HG03575 (cell line): ENCODE results near the gene CYP26A1.

Experiments used
- ATAC-seq: cut with Tn5 transposase; IDR thresholded peaks from one replicate; pipeline ENCODE4 v1.9.1; 2021; ENCODE audit not compliant: unreplicated experiment, insufficient number of reproducible peaks, low FRiP score; ENCODE audit errors: extremely low read depth

CYP26A1 gene

GRCh38 chr10:93063977-93064660 lies 9.6 kb upstream of the CYP26A1 start:
- ATAC-seq: no peak

DNA sequence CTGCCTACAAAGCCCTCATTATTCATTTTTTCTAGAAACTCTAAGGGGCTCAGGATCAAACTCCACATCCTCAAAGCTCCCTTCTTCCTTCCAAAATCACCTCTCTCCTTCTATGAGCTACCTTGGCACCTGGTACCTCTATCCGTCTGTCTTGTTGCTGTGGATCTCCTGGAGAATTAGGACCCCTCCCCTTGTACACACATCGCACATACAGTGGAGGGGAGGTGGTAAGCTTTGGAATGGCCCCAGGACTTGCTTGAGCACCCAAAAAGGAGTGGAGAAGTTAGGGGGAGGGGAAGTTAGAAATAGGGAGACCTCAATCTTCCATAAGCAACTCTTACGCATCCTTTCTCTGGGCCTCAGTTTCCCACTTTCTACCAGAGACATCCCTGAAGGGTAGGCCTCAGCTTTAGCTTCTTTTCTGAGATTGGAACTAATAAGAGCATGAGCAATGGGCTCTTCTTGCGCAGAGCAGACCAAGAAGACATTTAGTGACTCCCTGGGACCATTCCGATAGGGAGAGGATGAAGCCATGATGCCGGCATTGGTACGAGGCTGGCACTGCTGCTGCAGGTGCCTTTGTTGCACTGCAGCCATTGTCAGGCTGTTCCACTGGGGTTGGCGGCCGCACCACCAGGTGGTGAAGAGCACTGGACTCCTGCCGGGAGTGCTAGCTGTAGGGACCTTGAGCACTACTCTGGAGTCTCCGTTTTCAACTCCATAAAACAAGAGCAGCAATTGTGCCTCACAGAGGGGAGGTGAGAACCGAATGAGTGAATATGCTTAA lies 8.6 kb upstream of the CYP26A1 start:
- ATAC-seq: no peak

GRCh38 chr10:93065675-93066543 lies 7.8 kb upstream of the CYP26A1 start:
- no peak for ATAC-seq

GRCh38 chr10:93066544-93066913 lies 7.2 kb upstream of the CYP26A1 start:
- ATAC-seq: no peak

DNA sequence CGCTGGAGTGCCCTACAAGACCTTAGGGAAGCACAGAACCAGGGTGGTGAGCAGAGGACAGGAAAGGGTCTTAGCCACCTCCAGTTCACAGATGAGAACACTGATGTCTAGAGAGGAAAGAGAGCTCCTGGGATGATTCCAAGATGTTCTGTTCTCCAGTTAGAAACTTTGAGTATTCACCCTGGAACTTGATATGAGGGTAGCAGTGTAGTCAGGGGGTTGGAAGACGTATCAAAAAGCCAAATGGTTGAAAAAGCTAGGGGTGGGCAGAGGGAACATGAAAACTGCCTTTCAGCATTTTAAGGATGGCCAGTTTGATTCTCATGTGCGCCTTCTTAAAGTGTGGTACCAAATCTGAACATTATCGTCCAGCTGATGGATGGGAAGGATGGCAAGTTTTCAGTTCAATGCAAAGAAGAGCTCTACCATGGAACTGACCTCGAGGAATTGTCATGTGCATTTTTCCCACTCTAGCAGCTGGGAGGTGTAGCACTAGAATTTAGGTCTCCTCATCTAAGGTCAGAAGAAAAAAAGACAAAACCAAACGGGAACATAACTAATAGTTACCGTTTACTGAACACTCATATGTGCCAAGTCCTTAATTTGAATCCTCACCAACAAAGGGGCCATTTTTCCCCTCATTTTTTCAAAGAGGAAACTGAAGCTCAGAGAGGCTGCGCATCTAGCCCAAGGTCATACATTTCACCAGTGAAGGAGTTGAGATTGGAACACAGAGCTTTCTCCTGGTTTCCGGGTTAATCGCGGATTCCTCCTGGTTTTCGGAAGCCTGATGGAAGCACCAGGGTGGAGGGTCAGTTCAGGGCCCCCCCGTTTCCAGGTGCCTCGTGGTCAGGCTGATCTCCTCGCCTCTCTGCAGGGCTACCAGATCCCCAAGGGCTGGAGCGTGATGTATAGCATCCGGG lies 6.0 kb upstream of the CYP26A1 start:
- no peak for ATAC-seq

DNA sequence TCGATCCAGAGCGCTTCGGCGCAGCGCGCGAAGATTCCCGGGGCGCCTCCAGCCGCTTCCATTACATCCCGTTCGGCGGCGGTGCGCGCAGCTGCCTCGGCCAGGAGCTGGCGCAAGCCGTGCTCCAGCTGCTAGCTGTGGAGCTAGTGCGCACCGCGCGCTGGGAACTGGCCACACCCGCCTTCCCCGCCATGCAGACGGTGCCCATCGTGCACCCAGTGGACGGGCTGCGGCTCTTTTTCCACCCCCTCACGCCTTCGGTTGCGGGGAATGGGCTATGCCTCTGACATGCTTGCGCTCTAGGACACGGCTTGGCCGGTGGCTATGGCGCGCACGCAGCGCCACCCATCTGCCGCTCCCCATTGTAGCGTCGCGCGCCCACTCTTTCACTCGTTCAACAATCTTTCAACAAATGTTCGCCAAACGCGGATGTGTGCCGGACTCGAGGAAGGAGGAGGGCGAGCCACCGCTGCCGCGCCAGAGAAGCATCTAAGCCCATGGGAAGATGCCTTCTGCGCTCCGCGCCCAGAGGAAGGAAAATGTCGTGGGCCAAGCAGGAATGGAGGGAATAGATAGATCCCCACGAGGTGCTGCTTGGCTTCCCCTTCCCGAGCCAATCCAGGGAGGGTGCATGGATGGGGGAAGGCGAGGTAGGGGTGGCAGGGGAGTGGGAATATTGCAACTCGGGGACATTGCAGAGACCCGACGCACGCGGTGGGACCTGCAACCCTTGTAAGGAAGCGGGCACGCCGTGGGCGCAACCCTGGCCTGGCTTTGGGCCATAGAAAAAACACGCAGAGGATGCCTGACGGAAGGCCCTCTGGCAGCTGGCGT lies 5.1 kb upstream of the CYP26A1 start:
- ATAC-seq: no peak

DNA sequence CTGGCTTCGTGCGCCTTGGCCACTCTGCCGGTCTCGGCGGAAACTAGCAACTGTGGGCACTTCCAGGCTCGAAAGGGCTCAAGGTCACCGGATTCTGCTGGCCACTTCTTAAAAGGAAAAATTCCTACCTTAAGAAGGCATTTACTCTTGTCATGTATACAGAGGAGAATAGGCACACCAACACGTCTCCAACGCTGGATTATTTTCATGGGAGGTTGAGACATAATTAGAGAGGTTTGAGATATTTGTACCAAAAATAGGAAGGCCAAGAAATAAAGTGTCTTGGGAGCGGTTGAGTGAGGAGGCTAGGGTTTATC lies 4.5 kb upstream of the CYP26A1 start:
- no peak for ATAC-seq

GRCh38 chr10:93070378-93071176 lies 3.1 kb upstream of the CYP26A1 start:
- no peak for ATAC-seq

- ATAC-seq: no peak
Observed at GRCh38 chr10:93071177-93071472, 2.6 kb upstream of the CYP26A1 start.

GRCh38 chr10:93071674-93072224 lies 1.9 kb upstream of the CYP26A1 start:
- no peak for ATAC-seq

DNA sequence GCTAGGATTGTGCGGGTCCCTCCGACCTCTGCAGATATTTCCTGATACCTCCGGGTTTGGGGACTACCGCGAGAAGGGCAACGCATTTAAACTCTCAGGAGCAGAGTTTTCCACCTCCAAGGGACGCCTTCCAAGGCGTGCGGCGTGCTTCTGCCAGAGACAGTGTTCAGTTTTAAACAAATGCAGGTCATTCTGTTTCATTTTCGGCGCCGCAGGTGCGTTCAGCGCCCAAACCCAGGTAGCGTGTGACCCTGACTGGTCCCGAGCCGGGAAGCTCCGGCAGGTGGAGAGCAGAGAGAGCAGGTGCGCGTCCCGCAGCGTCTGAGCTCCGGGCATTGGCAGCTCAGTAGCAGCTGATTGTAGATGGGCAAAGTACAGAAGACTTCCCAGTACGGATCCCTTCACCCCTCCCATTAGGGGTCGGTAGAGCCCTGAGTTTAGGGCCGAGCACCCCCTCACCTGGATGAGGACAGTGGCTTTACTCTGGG lies 1.4 kb upstream of the CYP26A1 start:
- ATAC-seq: no peak

DNA sequence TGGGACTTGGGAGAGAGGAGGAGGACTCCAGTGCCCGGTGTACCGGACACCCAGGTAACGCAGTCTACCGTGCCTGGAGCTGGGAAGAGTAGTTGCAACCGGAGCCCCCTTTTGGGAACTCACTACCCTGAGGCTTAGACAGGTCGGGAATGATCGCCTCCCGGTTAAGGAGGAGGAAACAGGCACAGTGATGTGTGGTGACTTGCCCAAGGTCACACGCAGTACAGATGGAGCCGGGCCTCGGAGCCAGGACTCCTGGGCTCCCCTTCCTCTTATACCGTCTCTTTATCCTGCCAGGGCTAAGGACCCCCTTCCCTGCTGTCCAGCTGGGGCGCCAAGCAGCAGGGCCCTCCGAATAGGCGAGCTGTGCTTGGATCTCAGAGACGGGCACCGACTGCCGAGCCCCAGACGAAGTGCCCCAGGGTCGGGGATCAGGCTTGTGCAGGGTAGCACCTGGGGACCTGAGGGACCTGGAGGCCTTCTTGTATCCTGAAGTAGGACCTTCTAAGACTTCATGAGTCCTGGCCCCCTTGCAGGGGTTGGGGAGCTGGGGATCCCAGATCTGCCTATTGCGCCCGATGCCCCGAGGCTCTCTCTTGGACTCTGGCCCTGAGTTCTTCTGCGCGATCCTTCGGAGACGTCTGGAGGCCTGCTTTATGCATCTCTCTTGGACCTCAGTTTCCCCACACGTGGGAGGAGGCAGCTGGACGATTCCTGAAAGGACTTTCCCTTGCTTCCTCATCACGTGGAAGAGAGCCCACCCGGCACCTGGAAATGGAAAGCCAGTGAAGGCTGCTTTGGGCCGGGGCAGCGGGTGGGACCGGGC lies 767 bp upstream of the CYP26A1 start:
- ATAC-seq: no peak

DNA sequence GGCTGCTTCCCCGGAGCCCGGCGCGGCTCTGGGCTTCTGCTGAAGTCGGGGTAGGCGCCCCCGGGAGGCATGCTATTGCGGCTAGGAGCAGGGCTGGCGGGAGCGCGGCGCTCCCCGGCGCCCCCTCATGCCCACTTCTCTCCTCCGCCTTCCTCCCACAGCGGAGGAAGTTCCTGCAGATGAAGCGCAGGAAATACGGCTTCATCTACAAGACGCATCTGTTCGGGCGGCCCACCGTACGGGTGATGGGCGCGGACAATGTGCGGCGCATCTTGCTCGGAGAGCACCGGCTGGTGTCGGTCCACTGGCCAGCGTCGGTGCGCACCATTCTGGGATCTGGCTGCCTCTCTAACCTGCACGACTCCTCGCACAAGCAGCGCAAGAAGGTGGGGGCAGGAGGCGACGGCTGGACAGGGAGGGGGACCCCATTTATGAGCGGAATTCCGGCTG lies 479 bp downstream of the CYP26A1 start:
- ATAC-seq: no peak

GRCh38 chr10:93074597-93075368 lies 1.1 kb downstream of the CYP26A1 start:
- ATAC-seq: no peak

DNA sequence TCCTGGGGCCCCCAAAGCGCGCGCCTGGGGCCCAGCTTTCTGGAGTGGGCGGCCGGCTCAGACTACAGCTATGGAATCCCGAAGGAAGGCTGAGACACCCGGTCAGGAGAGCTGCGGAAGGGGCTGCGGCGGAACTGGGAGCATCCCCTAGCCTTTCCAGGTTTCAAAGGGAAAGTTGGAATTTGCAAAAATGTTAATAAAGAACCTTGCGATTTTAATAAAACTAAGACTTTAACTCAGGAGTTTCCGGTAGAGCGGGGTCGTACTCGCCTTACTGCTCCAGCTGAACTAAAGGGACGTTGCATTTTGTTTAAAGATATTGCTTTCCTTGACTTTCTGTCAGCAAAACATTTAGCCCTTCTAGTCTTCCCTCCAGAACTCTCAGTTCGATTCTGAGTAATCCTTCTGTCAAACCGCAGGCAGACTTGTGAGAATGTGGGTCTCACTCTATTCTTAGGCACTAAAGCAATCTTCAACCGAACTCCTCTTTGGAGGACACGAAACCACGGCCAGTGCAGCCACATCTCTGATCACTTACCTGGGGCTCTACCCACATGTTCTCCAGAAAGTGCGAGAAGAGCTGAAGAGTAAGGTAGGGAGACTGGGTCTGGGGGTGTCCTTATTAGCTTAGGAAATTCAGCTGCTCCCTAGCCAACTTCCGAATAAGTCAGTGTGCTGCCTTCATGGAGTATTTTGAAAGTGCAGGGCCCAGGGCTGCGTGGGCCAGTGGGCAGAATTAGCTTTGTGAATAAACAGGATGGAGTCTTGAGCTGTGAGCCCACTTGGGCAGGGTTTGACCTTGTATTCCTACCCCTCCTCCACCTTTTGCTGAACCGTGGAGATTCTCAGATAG lies 1.9 kb downstream of the CYP26A1 start:
- ATAC-seq: no peak
